Left lobe of liver (tissue), 2 donors: ENCODE data around the gene SCYGR1. TPM values are rescaled to one million over a fixed set of nuclear protein-coding genes. Genes with fewer than 3 reads are reported as not detected.
"Not testable (repeated sequence)": the region's sequence is repeated elsewhere in the genome, so short reads cannot be mapped to it uniquely, and the experiment has no call there.

Experiments
- ATAC-seq: fragments of 200-7000 bp; cut with Tn5 transposase; one replicate; pipeline ENCODE4 v1.9.1; 2020; ENCODE audit warnings: mild to moderate bottlenecking, moderate library complexity
- DNase-seq: peaks from one replicate; pipeline ENCODE4 v3.0.0-alpha.2; 2020; ENCODE audit warnings: low spot score
- total RNA-seq: library from RNA; stranded (reverse); gene quantifications from one replicate; pipeline ENCODE4 v1.2.1, GENCODE V29; 2021
- donor health status: DM: no; HTN: no; CAD: no; lungs with moderate emphysema.
- donor health status: DM: no; HTN: yes; CAD: no.

SCYGR1 gene
- total RNA-seq, 1 donor from 2014 or later, result not detected

DNA sequence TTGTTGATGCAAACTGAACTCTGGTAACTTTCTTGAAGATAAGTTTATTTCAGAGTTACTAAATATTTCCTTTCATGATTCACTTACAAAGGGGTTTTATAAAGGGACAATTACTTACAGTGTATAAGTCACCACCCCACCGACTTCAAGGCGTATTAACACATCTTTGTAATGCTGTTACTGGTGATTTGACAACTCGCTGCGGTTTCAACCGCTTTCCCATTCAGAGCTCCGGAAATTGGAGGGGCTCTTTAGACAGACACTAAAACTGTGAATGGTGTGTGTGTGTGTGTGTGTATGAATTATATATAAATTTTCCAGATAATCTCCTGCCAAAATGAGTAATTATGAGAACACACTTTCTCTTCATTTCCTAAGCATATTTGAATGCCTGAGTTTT lies 13.6 kb downstream of the SCYGR1 start:
- DNase-seq, result no peak

GRCh38 chr2:227373389-227373788 lies 14.4 kb downstream of the SCYGR1 start:
- DNase-seq, result no peak
- no peak for ATAC-seq

More for the DNA sequence above, 13.6 kb downstream of the SCYGR1 start:
- no peak for ATAC-seq

- peak; percentile 47 for ATAC-seq
- DNase-seq, result no peak
Observed at GRCh38 chr2:227370791-227371312, 16.9 kb downstream of the SCYGR1 start.

- ATAC-seq (no peak), DNase-seq (no peak)
Observed at GRCh38 chr2:227370092-227370491, 17.7 kb downstream of the SCYGR1 start.

- DNase-seq (no peak), ATAC-seq (no peak)
Observed at GRCh38 chr2:227368574-227368973, 19.2 kb downstream of the SCYGR1 start.

DNA sequence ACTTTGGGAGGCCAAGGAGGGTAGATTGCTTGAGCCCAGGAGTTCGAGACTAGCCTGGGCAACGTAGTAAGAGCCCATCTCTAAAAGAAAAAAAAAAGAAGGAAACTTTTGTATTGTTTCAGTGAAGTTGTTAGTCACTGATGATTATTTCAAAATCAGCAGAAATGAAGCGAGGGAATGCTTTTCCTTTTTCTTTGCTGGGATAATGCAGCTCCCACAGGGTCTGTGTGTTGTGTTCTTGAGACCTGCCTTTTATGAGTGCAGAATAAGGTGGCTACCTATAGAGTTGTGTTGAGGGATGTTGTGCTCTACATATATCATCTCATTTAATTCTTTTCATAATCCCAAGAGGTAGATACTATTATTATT lies 20.3 kb downstream of the SCYGR1 start:
- DNase-seq (no peak), ATAC-seq (no peak)

GRCh38 chr2:227366769-227367426 lies 20.9 kb downstream of the SCYGR1 start:
- no peak for DNase-seq
- ATAC-seq, result no peak

GRCh38 chr2:227365833-227366232 lies 21.9 kb downstream of the SCYGR1 start:
- ATAC-seq (no peak), DNase-seq (no peak)

DNA sequence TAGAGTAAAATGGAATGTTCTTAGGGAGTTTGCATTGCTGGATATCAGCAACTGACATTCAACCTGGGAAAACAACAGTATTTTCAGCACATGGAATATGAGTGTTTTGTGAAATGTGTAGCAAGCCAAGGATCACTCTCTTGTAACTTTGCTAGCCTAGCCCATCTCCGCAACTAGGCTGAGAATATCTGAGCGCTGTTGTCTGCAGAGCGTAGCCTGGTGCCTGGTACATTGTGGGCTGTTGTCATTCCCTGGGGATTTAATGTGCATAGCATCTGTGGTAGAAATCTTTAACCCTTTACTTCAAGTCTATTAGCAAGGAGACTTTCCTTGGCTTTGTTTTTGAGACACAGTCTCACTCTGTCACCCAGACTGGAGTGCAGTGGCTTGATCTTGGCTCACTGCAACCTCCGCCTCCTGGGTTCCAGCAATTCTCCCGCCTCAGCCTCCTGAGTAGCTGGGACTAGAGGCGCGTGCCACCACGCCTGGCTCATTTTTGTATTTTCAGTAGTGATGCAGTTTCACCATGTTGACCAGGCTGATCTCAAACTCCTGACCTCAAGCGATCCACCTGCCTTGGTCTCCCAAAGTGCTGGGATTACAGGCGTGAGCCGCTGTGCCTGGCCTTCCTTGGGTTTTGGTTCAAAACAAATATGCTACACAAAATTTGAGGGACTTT lies 23.0 kb downstream of the SCYGR1 start:
- not testable (repeated sequence) for ATAC-seq, DNase-seq

DNA sequence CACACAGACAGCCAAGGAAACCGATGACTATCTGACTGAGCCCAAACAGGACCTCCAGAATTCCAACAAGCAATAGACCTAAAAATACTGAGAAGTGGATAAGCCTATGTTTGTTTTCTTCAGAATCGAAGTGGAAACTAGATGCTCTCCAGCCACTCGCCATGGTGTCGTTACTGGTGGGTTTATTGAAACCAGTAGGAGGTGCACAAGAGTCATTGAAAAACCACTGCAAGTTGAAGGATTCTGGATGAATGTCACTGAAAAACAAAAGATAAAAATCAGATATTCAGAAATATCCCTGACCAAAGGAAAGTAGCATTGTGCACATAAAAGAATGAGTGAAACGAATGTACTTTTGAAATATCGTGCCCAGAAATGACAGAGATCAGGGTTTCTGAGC lies 24.0 kb downstream of the SCYGR1 start:
- ATAC-seq (no peak), DNase-seq (no peak)

- no peak for ATAC-seq
- DNase-seq, result no peak
Observed at GRCh38 chr2:227360351-227360750, 27.4 kb downstream of the SCYGR1 start.

GRCh38 chr2:227351639-227352038 lies 36.1 kb downstream of the SCYGR1 start:
- no peak for ATAC-seq
- DNase-seq, result no peak

GRCh38 chr2:227349989-227350612 lies 37.6 kb downstream of the SCYGR1 start:
- DNase-seq, result no peak
- ATAC-seq, result no peak

- no peak for ATAC-seq
- DNase-seq, result no peak
Observed at GRCh38 chr2:227348324-227348723, 39.4 kb downstream of the SCYGR1 start.

- DNase-seq (no peak), ATAC-seq (no peak)
Observed at GRCh38 chr2:227347117-227347516, 40.6 kb downstream of the SCYGR1 start.

DNA sequence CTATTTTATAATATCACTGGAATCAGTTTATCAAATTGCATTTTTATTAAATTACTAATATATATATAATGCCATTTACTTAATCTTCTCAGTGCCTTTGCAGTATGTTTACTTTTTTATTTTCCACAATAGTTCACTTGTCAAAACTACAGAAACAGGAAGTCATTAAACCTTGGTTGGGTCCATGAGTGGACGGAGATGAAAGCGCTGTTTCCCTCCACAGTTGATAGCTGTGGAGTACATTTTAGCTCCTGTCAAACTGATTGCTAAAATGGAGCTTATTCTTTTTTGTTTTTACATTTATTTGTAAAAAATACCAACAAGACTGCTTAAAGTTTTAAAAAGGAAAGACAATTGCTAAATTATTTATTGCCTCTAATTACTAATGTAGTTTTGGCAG lies 43.5 kb downstream of the SCYGR1 start:
- DNase-seq (no peak), ATAC-seq (no peak)

DNA sequence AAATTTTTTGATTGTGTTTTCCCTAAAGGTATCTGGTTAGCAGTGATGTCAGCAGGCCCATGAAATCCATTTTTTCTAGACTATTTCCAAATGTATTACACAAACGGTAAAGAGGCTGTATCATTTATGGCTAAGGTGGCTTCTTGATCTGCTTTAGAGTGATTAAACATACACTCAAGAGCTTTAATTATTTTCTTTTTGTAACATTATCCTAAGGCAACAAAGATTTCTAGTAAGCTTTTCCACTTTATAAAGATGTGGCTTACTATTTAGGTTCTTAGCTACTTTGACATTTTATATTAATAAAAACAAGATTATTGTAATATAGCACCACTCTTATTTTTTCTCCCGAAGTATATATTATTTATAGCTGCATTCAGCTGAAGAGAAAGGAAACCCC lies 46.2 kb downstream of the SCYGR1 start:
- ATAC-seq, result no peak
- DNase-seq, result no peak

DNA sequence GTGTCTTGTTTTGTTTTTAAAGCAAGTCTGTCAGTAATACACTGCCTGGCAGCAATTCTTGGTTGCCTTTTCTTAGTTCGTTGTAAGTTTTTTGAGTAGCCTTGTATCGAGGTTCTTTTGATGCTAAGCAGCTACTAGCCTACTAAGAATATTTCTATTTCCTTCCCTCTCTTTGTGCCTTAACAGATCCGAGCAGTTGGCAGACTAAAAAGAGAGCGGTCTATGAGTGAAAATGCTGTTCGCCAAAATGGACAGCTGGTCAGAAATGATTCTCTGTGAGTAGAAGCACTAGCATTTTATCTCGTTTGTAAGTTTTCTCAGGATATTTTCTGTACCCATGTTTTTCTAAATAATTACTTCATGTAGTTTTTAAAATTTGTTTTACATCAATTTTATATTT lies 47.6 kb downstream of the SCYGR1 start:
- no peak for ATAC-seq

GRCh38 chr2:227339098-227339599 lies 48.6 kb downstream of the SCYGR1 start:
- DNase-seq, result no peak
- ATAC-seq, result peak; percentile 66

More for the DNA sequence above, 47.6 kb downstream of the SCYGR1 start:
- DNase-seq, result no peak
